Measurements from ENCODE around the gene FBXL7. TPM values are rescaled to one million over a fixed set of nuclear protein-coding genes. Genes with fewer than 3 reads are reported as not detected.

FBXL7 gene
- total and polyA plus RNA-seq, 2 donors (not counting 3 experiments of a cell fraction or from before 2014, with no cell fraction given) = 23.5 to 32.2 TPM

- POLR2A ChIA-PET = no interaction called here
- H3K4me3 ChIP-seq (replicated peaks in 1 of 3; ENCODE audit: insufficient read depth in 1 of 3, low read depth in 1 of 3, low read length in 3 of 3) = no peak overlapping the region
- no peaks in the 10 kb centered on the region for H3K9me1 ChIP-seq (replicated peaks; ENCODE audit: control insufficient read depth, extremely low read depth, insufficient read depth, low read length)
- H3K9ac ChIP-seq (replicated peaks; ENCODE audit: extremely low read depth, insufficient read depth, low read length) = no peak overlapping the region
- CTCF ChIA-PET = no interaction called here
- DNase-seq (ENCODE audit: low read depth, low spot score) = no peak
- TF ChIP-seq MYC (IDR thresholded peaks at IDR 0.05; ENCODE audit: low read depth, low read length) (no peak), POLR2A (IDR thresholded peaks at IDR 0.05; ENCODE audit: low read depth, low read length) (no peak), GATA2 (IDR thresholded peaks at IDR 0.05; ENCODE audit: insufficient read depth, insufficient read length, low read depth, low read length) (no peak), FOS (IDR thresholded peaks at IDR 0.05; ENCODE audit: borderline replicate concordance, insufficient read depth, low read length) (no peak), POLR2AphosphoS5 (IDR thresholded peaks at IDR 0.05; ENCODE audit: insufficient read depth, low read depth, low read length) (no peak), JUN (IDR thresholded peaks at IDR 0.05; ENCODE audit: borderline replicate concordance, insufficient read depth, insufficient read length, low read depth) (no peak), EZH2 (IDR thresholded peaks at IDR 0.05; ENCODE audit: borderline replicate concordance, low read depth, low read length, severe bottlenecking) (no peak)
- TF ChIP-seq, protein P1, sequence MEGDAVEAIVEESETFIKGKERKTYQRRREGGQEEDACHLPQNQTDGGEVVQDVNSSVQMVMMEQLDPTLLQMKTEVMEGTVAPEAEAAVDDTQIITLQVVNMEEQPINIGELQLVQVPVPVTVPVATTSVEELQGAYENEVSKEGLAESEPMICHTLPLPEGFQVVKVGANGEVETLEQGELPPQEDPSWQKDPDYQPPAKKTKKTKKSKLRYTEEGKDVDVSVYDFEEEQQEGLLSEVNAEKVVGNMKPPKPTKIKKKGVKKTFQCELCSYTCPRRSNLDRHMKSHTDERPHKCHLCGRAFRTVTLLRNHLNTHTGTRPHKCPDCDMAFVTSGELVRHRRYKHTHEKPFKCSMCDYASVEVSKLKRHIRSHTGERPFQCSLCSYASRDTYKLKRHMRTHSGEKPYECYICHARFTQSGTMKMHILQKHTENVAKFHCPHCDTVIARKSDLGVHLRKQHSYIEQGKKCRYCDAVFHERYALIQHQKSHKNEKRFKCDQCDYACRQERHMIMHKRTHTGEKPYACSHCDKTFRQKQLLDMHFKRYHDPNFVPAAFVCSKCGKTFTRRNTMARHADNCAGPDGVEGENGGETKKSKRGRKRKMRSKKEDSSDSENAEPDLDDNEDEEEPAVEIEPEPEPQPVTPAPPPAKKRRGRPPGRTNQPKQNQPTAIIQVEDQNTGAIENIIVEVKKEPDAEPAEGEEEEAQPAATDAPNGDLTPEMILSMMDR (IDR thresholded peaks at IDR 0.05; ENCODE audit: extremely low read depth in 1 of 2, insufficient read depth in 1 of 2, low read depth in 1 of 2, low read length in 2 of 2) = no peak
- TF ChIP-seq, protein P2, sequence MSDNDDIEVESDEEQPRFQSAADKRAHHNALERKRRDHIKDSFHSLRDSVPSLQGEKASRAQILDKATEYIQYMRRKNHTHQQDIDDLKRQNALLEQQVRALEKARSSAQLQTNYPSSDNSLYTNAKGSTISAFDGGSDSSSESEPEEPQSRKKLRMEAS (IDR thresholded peaks at IDR 0.05; ENCODE audit: insufficient read depth, insufficient read length) = no peak
- no peak overlapping the region for H2AFZ ChIP-seq (ENCODE audit: low read depth, low read length)
- BruUV-seq (replicated peaks) = no TSS peak
- intact Hi-C loops (cut with micrococcal nuclease) (no loop called here), dilution Hi-C loops (cut with MboI; ENCODE audit: extremely low pct_ligation_motif_present, low sequenced_read_pairs) (no loop called here)
- no peak for FAIRE-seq
- no peak overlapping the region for H3K27ac ChIP-seq (ENCODE audit: insufficient read depth, low read depth, low read length)
- H3K36me3 ChIP-seq (ENCODE audit: control insufficient read depth in 2 of 2, extremely low read depth in 1 of 2, insufficient read depth in 2 of 2, low read length in 2 of 2) = no peaks in the 10 kb centered on the region
- H3K4me2 ChIP-seq (ENCODE audit: insufficient read depth, low read length) = no peak overlapping the region
- H3K9me3 ChIP-seq (replicated peaks; ENCODE audit: control insufficient read depth, insufficient read depth, low read length) = no peaks in the 10 kb centered on the region
- H3K79me2 ChIP-seq (ENCODE audit: control insufficient read depth, insufficient read depth, low read length) = no peaks in the 10 kb centered on the region
- peaks cover 6% of the 10 kb centered on the region for H4K20me1 ChIP-seq (replicated peaks; ENCODE audit: control insufficient read depth, extremely low read depth, insufficient read depth, low read length)
- H3K4me1 ChIP-seq (ENCODE audit: control insufficient read depth, extremely low read depth, insufficient read depth, low read length) = peaks cover 20% of the 10 kb centered on the region
- no peaks in the 10 kb centered on the region for H3K27me3 ChIP-seq (ENCODE audit: control insufficient read depth in 2 of 2, insufficient read depth in 2 of 2, low read length in 2 of 2)
These were observed 286.3 kb downstream of the FBXL7 start for GRCh38 chr5:15786326-15786725.

All from endothelial cell of umbilical vein (primary cell).